Glutamatergic neuron (in vitro differentiated cells): ENCODE results near the gene NAP1L5. TPM values are rescaled to one million over a fixed set of nuclear protein-coding genes. Genes with fewer than 3 reads are reported as not detected.

Experiments used
- DNase-seq: peaks from one replicate; pipeline ENCODE4 v3.0.0; 2022
- H3K27ac Mint-ChIP-seq: one replicate; pipeline ENCODE4 v1.8.0; 2020; ENCODE audit warnings: mild to moderate bottlenecking, mixed read lengths, inconsistent platforms; ENCODE audit not compliant: unreplicated experiment
- H3K27me3 Mint-ChIP-seq: one replicate; pipeline ENCODE4 v1.8.0; 2020; ENCODE audit warnings: mild to moderate bottlenecking, moderate library complexity, mixed read lengths, inconsistent platforms; ENCODE audit not compliant: unreplicated experiment
- H3K36me3 Mint-ChIP-seq: one replicate; pipeline ENCODE4 v1.8.0; 2020; ENCODE audit warnings: mild to moderate bottlenecking, mixed read lengths, inconsistent platforms; ENCODE audit not compliant: unreplicated experiment
- H3K4me1 Mint-ChIP-seq: one replicate; pipeline ENCODE4 v1.8.0; 2020; ENCODE audit warnings: mild to moderate bottlenecking, low read depth, mixed read lengths, inconsistent platforms; ENCODE audit not compliant: unreplicated experiment
- H3K4me3 Mint-ChIP-seq: one replicate; pipeline ENCODE4 v1.8.0; 2020; ENCODE audit warnings: mild to moderate bottlenecking, mixed read lengths, inconsistent platforms; ENCODE audit not compliant: unreplicated experiment
- H3K9me3 Mint-ChIP-seq: one replicate; pipeline ENCODE4 v1.8.0; 2020; ENCODE audit warnings: mild to moderate bottlenecking, moderate library complexity, mixed read lengths, inconsistent platforms; ENCODE audit not compliant: unreplicated experiment
- CTCF ChIP-seq: fragments of 200-600 bp; sonication (generic); IDR thresholded peaks from one replicate; pipeline ENCODE4 v1.5.0; 2021; ENCODE audit not compliant: partially characterized antibody, unreplicated experiment
- total RNA-seq: library from RNA; stranded (reverse); fragmentation: NEBNext Ultra II Directional; extraction: Animal tissue kit (Norgen Biotek cat#: 25700); gene quantifications from one replicate; pipeline ENCODE4 v1.2.1, GENCODE V29; 2021; ENCODE audit not compliant: unreplicated experiment

The NAP1L5 gene
- total RNA-seq, 1 donor from 2014 or later = 20.9 TPM

DNA sequence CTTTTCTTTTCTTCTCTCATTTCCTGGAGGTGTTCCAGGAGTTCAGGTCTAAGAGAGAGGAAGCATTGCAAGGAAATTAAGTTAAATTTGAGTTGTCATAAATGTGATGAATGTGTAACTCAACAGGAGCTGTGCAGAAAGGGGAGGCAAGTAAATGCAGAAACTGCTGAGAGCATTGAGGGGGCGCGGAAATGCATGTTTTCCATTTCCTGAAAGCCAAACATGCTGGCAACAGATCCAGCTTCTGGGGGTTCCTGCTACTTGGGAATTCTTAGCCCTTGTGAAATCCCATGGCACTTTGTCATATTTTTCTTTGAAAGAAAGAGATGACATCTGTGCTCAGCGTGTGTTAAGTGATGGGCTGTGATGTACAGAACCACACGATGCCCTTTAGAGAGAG is 33.8 kb upstream of the NAP1L5 start:
- Mint-ChIP-seq H3K4me1 (peaks cover 17% of the 10 kb centered on the region), H3K36me3 (no peaks in the 10 kb centered on the region), H3K9me3 (peaks cover 2% of the 10 kb centered on the region), H3K27ac (no peak overlapping the region), H3K27me3 (no peaks in the 10 kb centered on the region), H3K4me3 (no peak overlapping the region)
- TF ChIP-seq CTCF = no peak
- no peak for DNase-seq

DNA sequence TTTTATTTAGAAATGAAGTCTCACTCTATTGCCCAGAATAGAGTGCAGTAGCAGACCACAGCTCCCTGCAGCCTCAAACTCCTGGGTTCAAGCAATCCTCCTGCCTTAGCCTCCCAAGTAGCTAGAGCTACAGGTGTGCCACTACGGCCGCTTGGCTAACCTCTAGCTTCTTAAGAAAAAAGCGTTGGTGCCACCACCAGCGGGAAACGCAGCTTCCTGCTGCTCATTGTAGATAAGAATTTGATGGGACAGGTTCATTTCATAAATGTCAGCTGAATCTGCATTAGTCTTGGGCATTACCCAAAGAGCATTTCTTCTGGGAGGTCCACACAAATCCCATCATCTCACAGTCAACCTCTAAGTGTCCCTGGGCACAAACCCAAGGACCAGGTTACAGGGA is 33.2 kb upstream of the NAP1L5 start:
- no peak overlapping the region for H3K27ac Mint-ChIP-seq
- no peak overlapping the region for H3K4me3 Mint-ChIP-seq
- peaks cover 17% of the 10 kb centered on the region for H3K4me1 Mint-ChIP-seq
- no peaks in the 10 kb centered on the region for H3K27me3 Mint-ChIP-seq
- no peak for DNase-seq
- H3K9me3 Mint-ChIP-seq = peaks cover 2% of the 10 kb centered on the region
- no peak for TF ChIP-seq CTCF
- H3K36me3 Mint-ChIP-seq = no peaks in the 10 kb centered on the region

- Mint-ChIP-seq H3K9me3 (no peaks in the 10 kb centered on the region), H3K27me3 (no peaks in the 10 kb centered on the region), H3K4me1 (peaks cover 16% of the 10 kb centered on the region), H3K4me3 (no peak overlapping the region), H3K36me3 (no peaks in the 10 kb centered on the region), H3K27ac (no peak overlapping the region)
- no peak for TF ChIP-seq CTCF
- no peak for DNase-seq
Measured at GRCh38 chr4:88729146-88729760, 31.6 kb upstream of the NAP1L5 start.

DNA sequence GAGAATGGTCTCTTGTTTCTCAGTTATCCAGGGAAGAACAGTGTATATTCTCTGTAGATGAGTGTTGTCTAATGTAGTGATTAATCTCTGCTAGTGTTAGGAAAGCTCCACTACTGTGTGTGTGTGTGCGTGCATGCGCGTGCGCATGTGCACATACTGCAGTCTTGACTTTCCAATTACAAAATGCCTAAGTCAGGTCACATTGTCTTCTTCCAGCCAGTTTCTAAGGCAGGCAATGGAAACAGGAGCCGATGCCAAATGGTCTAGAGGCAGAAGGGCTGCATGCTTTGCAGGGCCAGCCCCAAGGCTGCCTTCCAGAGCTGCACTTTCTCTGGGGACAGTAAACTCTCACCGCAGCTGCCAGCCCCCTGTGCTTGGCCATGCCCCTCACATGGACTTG is 30.5 kb upstream of the NAP1L5 start:
- Mint-ChIP-seq H3K4me1 (peaks cover 13% of the 10 kb centered on the region), H3K9me3 (no peaks in the 10 kb centered on the region), H3K36me3 (no peaks in the 10 kb centered on the region), H3K27ac (peak overlapping the region; percentile 65), H3K4me3 (no peak overlapping the region), H3K27me3 (no peaks in the 10 kb centered on the region)
- DNase-seq = peak; percentile 50
- TF ChIP-seq CTCF = no peak

DNA sequence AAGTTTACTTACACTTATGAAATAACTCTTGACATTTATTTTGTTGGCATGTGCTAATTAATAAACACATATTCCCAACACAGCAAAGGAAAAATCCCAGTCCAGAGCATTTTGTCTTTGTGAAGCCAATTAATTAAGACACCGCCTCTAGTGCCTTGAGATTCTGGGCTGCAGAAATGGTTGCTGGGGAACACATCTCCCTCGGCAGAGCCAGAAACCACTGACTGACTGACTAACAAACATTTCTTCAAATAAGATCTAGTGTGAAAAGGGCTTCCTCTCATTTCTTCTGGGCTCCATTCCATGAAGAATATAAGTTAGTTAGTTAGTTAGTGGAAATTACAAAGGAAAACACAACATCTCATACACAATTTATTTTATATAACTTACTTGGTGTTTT is 28.4 kb upstream of the NAP1L5 start:
- no peak for TF ChIP-seq CTCF
- Mint-ChIP-seq H3K27ac (no peak overlapping the region), H3K9me3 (peaks cover 1% of the 10 kb centered on the region), H3K27me3 (no peaks in the 10 kb centered on the region), H3K36me3 (peaks cover 1% of the 10 kb centered on the region), H3K4me3 (no peak overlapping the region), H3K4me1 (peaks cover 13% of the 10 kb centered on the region)
- no peak for DNase-seq
